Measurements from ENCODE around the gene EIF4EBP2. TPM values are rescaled to one million over a fixed set of nuclear protein-coding genes. Genes with fewer than 3 reads are reported as not detected.

EIF4EBP2 gene
- total RNA-seq, 2 donors from 2014 or later: 103 to 119 TPM

- H3K9me3 ChIP-seq (ENCODE audit: control insufficient read depth, low read length): no peaks in the 10 kb centered on the region
- H3K36me3 Mint-ChIP-seq (ENCODE audit: low read depth): peaks cover 45% of the 10 kb centered on the region
- DNase-seq: no peak
Measured at GRCh38 chr10:70418229-70418628, 14.3 kb downstream of the EIF4EBP2 start.

GRCh38 chr10:70418713-70419112 lies 14.8 kb downstream of the EIF4EBP2 start:
- H3K27me3 ChIP-seq (ENCODE audit: control insufficient read depth, insufficient read depth, low read length, poor library complexity, severe bottlenecking): no peaks in the 10 kb centered on the region
- H3K36me3 ChIP-seq (ENCODE audit: control insufficient read depth, insufficient read depth, low read length): peaks cover 54% of the 10 kb centered on the region
- Mint-ChIP-seq H3K9me3 (peaks cover 2% of the 10 kb centered on the region), H3K4me1 (peaks cover 7% of the 10 kb centered on the region), H3K27ac (no peak overlapping the region), H3K27me3 (ENCODE audit: insufficient read depth) (no peaks in the 10 kb centered on the region), H3K36me3 (ENCODE audit: low read depth) (peaks cover 49% of the 10 kb centered on the region), H3K4me3 (no peak overlapping the region)
- H3K4me1 ChIP-seq (ENCODE audit: control insufficient read depth, insufficient read depth, low read length): no peaks in the 10 kb centered on the region
- no peak overlapping the region for H3K27ac ChIP-seq (ENCODE audit: low read depth, low read length)
- no peaks in the 10 kb centered on the region for H3K9me3 ChIP-seq (ENCODE audit: control insufficient read depth, low read length)
- TF ChIP-seq CTCF (conservative IDR thresholded peaks at IDR 0.05): no peak
- H3K9ac ChIP-seq (ENCODE audit: extremely low read depth, low read length, poor library complexity, severe bottlenecking): no peak overlapping the region
- DNase-seq: no peak
- H3K4me3 ChIP-seq (ENCODE audit: low read length): no peak overlapping the region
- WGBS, 2 experiments (ENCODE audit: insufficient coverage in 1 of 2, insufficient read length in 1 of 2): 99 to 100% methylated on average over 2 to 3 of the region's 3 CpGs

More at GRCh38 chr10:70418229-70418628, 14.3 kb downstream of the EIF4EBP2 start:
- TF ChIP-seq CTCF (conservative IDR thresholded peaks at IDR 0.05): no peak
- 86% methylated on average over 1 of the region's 1 CpG; no CpG with 5 or more reads in 1 of the 2 experiments for WGBS, 2 experiments (ENCODE audit: insufficient coverage in 1 of 2, insufficient read length in 1 of 2)
- H3K4me3 Mint-ChIP-seq: no peak overlapping the region
- Histone ChIP-seq H3K36me3 (ENCODE audit: control insufficient read depth, insufficient read depth, low read length) (peaks cover 49% of the 10 kb centered on the region), H3K4me1 (ENCODE audit: control insufficient read depth, insufficient read depth, low read length) (no peaks in the 10 kb centered on the region), H3K4me3 (ENCODE audit: low read length) (no peak overlapping the region), H3K27ac (ENCODE audit: low read depth, low read length) (no peak overlapping the region), H3K27me3 (ENCODE audit: control insufficient read depth, insufficient read depth, low read length, poor library complexity, severe bottlenecking) (no peaks in the 10 kb centered on the region), H3K9ac (ENCODE audit: extremely low read depth, low read length, poor library complexity, severe bottlenecking) (no peak overlapping the region)
- H3K27me3 Mint-ChIP-seq (ENCODE audit: insufficient read depth): no peaks in the 10 kb centered on the region
- H3K27ac Mint-ChIP-seq: no peak overlapping the region
- H3K4me1 Mint-ChIP-seq: peaks cover 7% of the 10 kb centered on the region
- peaks cover 2% of the 10 kb centered on the region for H3K9me3 Mint-ChIP-seq

- peaks cover 90% of the 10 kb centered on the region for H3K36me3 ChIP-seq (ENCODE audit: control insufficient read depth, insufficient read depth, low read length)
- H3K27me3 ChIP-seq (ENCODE audit: control insufficient read depth, insufficient read depth, low read length, poor library complexity, severe bottlenecking): no peaks in the 10 kb centered on the region
- peaks cover 62% of the 10 kb centered on the region for H3K36me3 Mint-ChIP-seq (ENCODE audit: low read depth)
- no peak overlapping the region for H3K27ac ChIP-seq (ENCODE audit: low read depth, low read length)
- H3K27me3 Mint-ChIP-seq (ENCODE audit: insufficient read depth): no peaks in the 10 kb centered on the region
- H3K27ac Mint-ChIP-seq: peak overlapping the region; percentile 14
- no peak overlapping the region for H3K4me3 ChIP-seq (ENCODE audit: low read length)
- no peaks in the 10 kb centered on the region for H3K4me1 ChIP-seq (ENCODE audit: control insufficient read depth, insufficient read depth, low read length)
- WGBS, 2 experiments (ENCODE audit: insufficient coverage in 1 of 2, insufficient read length in 1 of 2): 89 to 96% methylated on average over 3 of the region's 3 CpGs
- no peaks in the 10 kb centered on the region for H3K9me3 Mint-ChIP-seq
- H3K9ac ChIP-seq (ENCODE audit: extremely low read depth, low read length, poor library complexity, severe bottlenecking): no peak overlapping the region
- no peaks in the 10 kb centered on the region for H3K9me3 ChIP-seq (ENCODE audit: control insufficient read depth, low read length)
- H3K4me1 Mint-ChIP-seq: no peaks in the 10 kb centered on the region
- no peak for TF ChIP-seq CTCF (conservative IDR thresholded peaks at IDR 0.05)
- no peak for DNase-seq
- H3K4me3 Mint-ChIP-seq: no peak overlapping the region
Measured at GRCh38 chr10:70424320-70424719, 20.4 kb downstream of the EIF4EBP2 start.

Measured in endodermal cell (in vitro differentiated cells).